IPS DF 19.7 (cell line): ENCODE data around the gene IL23R.
"Not testable (repeated sequence)": the region's sequence is repeated elsewhere in the genome, so short reads cannot be mapped to it uniquely, and the experiment has no call there.

Experiments
- DNase-seq: peaks from one replicate; pipeline ENCODE4 v3.0.0-alpha.2; 2013; ENCODE audit warnings: low read depth, low spot score

The IL23R gene

DNA sequence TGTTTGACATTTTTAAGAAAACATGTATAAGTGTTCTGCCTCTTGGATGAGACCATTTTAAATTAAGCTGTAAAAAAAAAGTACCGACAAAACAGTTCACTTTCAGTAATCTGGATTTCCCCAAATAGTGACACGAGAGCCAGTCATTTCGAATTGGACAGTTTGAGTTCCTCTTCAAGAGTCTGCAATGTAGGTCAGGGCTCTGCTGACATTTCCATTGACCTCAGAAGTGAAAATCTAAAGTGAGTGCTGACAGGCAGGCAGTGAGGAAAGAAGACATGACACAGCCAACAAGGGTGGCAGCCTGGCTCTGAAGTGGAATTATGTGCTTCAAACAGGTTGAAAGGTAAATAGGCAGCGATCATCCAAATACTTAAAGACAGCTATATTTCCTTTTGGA, at the start of gene IL23R:
Gene IL23R, plus strand, starts transcription at position 259 of the 400 bp plus-strand sequence. CDS start 1,667 bp downstream, outside the sequence.
- DNase-seq, result no peak

DNA sequence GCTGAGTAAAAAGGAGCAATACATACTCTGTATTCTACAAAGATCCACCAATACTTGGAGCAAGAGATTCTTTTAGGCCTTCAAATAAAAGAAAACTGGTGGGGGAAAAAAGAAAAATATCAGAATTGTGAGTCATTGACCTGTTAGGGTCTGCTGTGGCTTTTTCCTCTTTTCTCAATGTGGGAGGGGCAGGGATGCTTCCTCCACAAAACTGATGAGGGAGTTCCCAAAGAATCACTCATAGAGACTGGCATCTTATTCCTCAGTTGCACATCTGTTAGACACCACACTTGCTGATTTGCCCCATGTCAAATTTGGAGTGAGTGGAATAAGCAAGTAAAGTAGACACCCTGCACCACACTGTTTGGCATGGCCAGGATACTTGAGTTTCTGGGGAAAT, 48.1 kb upstream of the IL23R start:
- DNase-seq, result no peak

GRCh38 chr1:67118646-67119045, 47.6 kb upstream of the IL23R start:
- no peak for DNase-seq

- DNase-seq, result no peak
Observed at GRCh38 chr1:67120855-67121619, 45.2 kb upstream of the IL23R start.

DNA sequence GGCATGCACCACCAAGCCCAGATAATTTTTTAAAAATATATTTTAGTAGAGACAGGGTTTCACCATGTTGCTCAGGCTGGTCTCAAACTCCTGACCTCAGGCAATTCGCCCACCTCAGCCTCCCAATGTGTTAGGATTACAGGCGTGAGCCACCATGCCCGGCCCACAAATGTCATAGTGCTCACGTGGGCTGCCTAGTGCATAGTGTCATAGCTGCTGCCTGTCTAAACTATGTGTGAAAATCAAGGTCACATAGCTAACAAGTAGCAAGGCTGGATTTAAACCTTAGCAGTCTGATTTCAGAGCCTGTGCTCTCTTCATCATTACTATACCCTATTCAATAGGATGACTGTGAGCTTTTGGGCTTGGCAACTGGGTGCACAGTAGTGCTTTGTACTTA, 41.8 kb upstream of the IL23R start:
- DNase-seq, result no peak

DNA sequence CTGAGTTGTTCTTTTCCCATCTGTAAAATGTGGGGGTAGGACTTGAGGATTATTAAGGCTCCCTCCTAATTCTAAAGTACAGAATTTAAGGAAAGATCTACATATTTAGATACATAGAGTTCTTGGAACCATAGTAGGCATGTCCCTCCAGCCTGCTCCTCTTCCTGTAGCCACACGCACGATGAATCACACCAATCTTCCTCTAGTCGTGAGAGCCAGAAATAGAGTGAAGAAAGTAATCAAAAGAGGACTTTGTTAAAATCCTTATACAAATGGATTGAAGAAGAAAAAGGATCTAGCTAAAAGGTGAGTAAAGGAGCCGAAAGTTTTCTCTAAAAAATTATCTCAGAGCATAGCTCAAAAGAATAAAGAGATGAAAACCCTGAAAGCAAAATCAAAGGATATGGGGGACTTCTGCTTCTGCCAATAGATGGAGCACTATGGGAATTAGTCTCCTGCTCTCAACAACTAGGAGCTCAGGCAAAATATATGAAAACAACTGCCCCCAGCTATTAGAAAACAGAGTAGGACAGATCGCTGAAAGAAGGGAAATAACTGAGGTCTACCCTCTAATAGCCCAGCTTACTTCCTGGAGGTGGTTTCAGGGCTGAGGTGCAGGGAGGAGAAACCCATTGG, 40.0 kb upstream of the IL23R start:
- DNase-seq, result no peak

GRCh38 chr1:67126974-67127373, 39.3 kb upstream of the IL23R start:
- no peak for DNase-seq

GRCh38 chr1:67130673-67131072, 35.6 kb upstream of the IL23R start:
- no peak for DNase-seq

DNA sequence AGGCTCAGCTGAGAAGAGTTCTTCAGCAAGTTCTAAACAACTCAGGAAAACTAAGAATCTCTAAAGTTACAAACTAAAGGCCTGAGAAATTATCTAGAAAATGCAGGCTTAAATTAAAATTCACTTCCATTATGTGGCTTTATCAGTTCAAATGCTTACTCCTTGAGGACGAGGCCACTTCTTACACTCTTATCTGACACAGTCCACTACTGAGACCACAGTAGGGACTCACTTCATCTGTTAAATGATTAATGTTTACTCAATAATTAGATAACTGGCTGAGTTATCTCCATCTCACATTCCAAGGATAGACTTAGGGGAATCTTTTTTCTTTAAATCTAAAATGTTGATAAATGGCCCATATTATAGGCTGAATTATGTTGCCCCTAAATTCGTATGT, 33.1 kb upstream of the IL23R start:
- DNase-seq, result no peak

- no peak for DNase-seq
Observed at GRCh38 chr1:67134695-67135094, 31.6 kb upstream of the IL23R start, which contains the start of gene C1orf141. C1orf141 (minus strand) TSS chr1:67134970; CDS start chr1:67127240, 7,730 bp downstream.

DNA sequence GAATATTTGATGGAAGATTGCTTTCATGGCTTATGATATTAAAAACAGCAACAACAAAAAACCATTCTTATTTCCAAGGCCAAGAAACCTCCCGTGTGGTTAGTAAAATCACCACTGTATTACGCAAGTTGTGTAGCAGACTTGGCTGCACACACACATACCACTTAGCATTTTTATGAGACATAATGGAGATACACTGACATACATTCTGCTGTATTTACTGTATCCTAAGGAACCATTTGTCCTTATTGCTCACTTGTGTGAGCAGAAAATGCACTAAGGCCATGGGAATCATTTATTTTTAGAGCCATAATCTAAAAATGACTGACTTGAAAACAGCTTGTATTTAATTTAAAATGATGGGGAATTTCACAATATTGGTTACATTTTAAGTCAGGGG, 30.9 kb upstream of the IL23R start:
- DNase-seq, result no peak

DNA sequence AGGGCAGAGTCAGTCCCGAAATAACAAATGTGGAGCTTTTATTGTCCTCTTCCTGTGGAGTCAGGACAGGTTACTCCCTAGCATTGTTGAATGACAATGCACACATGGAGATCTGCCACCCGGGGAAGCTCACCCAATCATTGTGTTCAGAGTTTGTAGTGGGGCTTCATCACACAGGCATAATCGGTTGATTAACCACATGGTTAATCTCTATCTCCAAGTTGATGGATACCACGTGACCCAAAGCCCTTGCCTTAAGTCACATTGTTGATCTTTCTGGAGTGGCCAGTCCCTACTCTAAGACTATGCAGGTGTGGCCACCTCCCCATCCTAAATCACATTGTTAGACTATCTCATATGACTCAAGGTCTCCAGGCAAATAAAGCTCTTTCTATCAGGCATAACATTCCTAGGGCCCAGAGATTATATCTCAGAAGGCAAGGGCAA, 28.9 kb upstream of the IL23R start:
- DNase-seq, result no peak

DNA sequence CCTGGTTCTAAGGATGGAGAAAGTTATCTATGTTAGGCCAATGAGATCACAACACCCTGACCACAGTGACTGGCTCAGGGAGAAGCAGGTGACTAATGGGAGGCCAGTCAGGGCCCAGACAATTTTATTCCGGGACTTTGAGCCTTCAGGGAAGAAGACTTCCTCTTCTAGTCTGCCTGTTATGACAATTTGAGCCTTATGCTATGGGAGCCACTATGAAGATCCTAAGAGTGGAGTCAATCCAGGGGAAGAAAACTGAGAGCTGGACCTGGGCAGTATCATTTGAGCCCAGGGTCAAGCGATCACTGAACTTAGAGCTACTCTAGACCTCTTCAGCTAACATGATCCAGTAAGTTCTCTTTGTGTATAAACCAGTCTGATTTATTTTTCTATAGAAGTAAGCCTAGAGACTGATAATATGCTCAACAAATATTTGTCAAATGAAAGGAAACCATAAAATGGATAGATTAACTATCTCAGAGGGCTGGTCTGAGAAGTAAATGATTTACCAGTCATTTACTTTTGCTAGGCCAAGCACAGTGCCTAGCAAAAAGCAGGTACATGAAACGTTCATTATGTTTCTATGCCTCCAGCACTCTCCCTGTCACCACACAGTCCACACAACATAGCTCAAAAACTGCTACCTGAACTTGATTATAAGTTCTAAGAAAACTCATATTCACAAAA, 27.3 kb upstream of the IL23R start:
- no peak for DNase-seq

- DNase-seq, result no peak
Observed at GRCh38 chr1:67140460-67140859, 25.8 kb upstream of the IL23R start.

DNA sequence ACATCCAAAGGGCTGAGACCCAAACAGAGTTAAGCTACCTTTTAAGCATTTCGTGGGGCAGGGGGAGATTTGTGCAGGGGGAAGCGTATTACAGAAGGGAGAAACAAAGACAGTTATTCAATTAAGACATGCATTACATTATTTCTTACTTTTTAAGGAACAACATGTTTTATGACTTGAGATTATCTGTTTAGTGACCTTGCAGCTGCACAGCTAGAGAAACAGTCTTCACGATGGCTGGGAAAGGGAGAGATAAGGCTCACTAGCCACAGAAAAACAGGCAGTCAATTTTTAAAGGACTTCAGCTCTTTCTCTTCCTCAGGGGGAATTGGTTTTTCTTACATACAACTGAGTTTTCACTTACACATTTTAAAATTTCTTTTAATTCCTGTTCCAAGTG, 24.4 kb upstream of the IL23R start:
- not testable (repeated sequence) for DNase-seq

- DNase-seq, result no peak
Observed at GRCh38 chr1:67142931-67143330, 23.3 kb upstream of the IL23R start.

DNA sequence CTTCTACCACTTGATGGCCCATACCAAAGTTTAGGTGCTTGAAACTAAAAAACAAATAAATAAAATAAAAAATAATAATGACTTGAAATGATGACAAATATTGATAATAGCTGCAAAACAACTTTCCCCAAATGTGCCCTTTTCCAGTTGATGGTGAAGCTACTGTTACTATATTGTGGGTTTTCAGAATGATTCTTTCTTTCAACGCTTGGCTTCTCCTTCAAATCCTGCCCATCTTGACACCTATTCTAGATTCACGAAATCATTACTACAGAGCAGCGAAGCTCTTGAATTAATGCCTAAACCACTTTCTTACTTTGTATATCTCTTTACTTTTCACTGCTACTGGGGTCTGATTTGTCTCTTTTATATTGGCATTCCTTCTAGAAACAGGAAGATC, 22.3 kb upstream of the IL23R start:
- DNase-seq, result no peak

- DNase-seq, result no peak
Observed at GRCh38 chr1:67144696-67145095, 21.6 kb upstream of the IL23R start.

- DNase-seq, result no peak
Observed at GRCh38 chr1:67146101-67146500, 20.2 kb upstream of the IL23R start.

DNA sequence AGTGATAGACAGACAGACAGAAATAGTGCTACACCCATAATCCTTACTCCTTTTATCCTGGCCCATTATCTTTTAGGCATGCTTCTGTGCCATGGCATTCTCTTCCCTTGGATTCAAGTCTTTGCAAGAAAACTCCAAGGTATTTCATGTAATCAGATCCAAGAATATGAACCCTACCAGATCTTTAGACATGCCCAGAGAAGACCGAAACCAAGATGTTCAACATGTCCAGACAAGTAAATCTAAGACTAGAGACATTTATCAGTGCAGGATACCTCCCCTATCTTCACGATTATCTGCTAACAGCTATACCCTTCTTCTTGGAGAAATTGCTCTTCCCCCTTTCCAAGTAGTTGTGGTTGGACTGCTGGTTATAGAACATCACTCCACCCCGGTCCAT, 19.7 kb upstream of the IL23R start:
- DNase-seq, result no peak

DNA sequence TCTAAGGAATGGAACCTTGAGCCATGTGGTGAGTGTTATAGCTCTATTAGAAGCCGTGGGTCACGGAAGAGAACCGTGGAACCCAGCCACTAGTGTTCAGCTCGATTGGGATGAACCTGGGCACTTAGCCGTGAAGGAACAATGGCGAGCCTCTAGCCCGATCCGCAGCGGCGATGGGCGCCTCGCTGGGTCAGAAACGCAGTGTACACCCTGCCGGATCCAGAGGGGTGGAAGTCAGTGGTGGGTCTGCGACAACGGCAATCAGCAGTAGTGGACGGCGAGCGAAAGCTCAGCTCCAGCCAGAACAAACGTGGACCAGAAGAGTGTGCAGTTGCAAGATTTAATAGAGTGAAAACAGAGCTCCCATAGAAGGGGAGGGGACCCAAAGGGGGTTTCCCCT, 18.3 kb upstream of the IL23R start:
- DNase-seq, result not testable (repeated sequence)

DNA sequence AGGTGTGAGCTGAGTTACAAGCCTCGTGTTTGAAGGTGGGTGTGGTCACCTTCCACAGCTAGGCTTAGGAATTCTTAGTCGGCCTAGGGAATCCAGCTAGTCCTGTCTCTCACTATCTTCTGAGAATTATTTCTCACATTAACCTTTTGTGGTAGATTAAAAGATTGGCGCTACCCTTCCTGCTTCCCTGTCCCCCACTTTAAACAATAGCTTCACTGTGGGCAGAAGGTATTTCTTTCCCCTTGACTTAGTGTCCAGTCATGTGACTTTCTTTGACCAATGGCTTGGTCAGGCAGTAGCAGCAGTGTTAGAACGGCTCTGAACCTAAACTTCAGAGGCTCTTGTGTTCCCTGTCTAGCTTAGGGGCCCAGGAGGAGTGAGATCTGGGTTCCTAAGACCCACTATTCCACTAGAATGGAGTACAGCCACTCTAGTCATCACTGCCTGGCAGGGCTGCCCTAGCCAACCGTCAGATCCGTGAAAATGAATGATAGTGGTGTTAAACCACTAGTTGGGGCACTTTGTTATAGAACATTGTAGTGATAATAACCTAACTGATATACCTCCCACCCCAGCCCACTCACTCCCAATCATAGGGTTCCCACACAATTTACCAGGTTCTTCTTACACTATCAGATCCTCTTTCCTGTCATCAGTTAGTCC, 17.6 kb upstream of the IL23R start:
- no peak for DNase-seq
